GM12878 (cell line): ENCODE data around the gene SRPK2. TPM values are rescaled to one million over a fixed set of nuclear protein-coding genes. Genes with fewer than 3 reads are reported as not detected.

ENCODE experiments used
- ATAC-seq: fragments of 200-7000 bp; cut with Tn5 transposase; 3 replicates; pipeline ENCODE4 v1.9.1; 2020; ENCODE audit warnings: mild to moderate bottlenecking, moderate library complexity
- BruUV-seq: library from RNA; stranded (reverse); fragments of 400-500 nt; replicated peaks from 2 replicates; lab custom pipeline; 2021; lab: Mats Ljungman, UMichigan
- CTCF ChIA-PET: fragments of 300-600 bp; sonication (Branson Sonifier 250); formaldehyde crosslinking; extraction: SDS; loops from one replicate; lab custom pipeline; 2021; ENCODE audit warnings: inconsistent platforms; lab: Yijun Ruan, JAX
- POLR2A ChIA-PET: fragments of 350-600 bp; formaldehyde crosslinking; extraction: SDS; loops from one replicate; lab custom pipeline; 2021; ENCODE audit warnings: inconsistent platforms; lab: Charles Lee
- RAD21 ChIA-PET: fragments of 300-600 bp; sonication (Branson Sonifier 250); formaldehyde crosslinking; loops from one replicate; lab custom pipeline; 2023; ENCODE audit warnings: antibody characterized with exemption; ENCODE audit not compliant: unreplicated experiment; lab: Charles Lee
- SMC1A ChIA-PET: fragments of 300-600 bp; sonication (Branson Sonifier 250); formaldehyde crosslinking; loops from one replicate; lab custom pipeline; 2023; ENCODE audit not compliant: unreplicated experiment, uncharacterized antibody; lab: Charles Lee
- DNase-seq: peaks from one replicate; pipeline ENCODE4 v3.0.0-alpha.2; 2011; ENCODE audit warnings: low read depth, low spot score
- FAIRE-seq: peaks from 3 replicates; lab custom pipeline; 2011; peaks lifted over from hg19 to GRCh38; lab: Jason Lieb, UNC
- H2AFZ ChIP-seq: 2 replicates; pipeline ENCODE4 v1.6.0; 2011; ENCODE audit warnings: low read depth, low read length, control low read depth; ENCODE audit not compliant: control insufficient read depth
- H3K27ac ChIP-seq: 2 replicates; pipeline ENCODE4 v1.5.1; 2011; ENCODE audit warnings: control low read depth; ENCODE audit not compliant: control insufficient read depth, insufficient read depth
- H3K27me3 ChIP-seq, 2 experiments: replicated peaks in 1 of 2; 2 replicates each; pipeline versions ENCODE4 v1.6.0 to v1.6.1; 2011; ENCODE audit warnings: low read length in 1 of 2; ENCODE audit not compliant: control insufficient read depth in 2 of 2, insufficient read depth in 2 of 2
- H3K36me3 ChIP-seq, 2 experiments: 2 replicates each; pipeline ENCODE4 v1.5.1; 2011; ENCODE audit warnings: low read length in 1 of 2; ENCODE audit not compliant: control insufficient read depth in 2 of 2, insufficient read depth in 2 of 2
- H3K4me1 ChIP-seq: 2 replicates; pipeline ENCODE4 v1.6.1; 2011; ENCODE audit warnings: mild to moderate bottlenecking, low read length, moderate library complexity, mixed read lengths; ENCODE audit not compliant: control insufficient read depth, insufficient read depth
- H3K4me2 ChIP-seq: 2 replicates; pipeline ENCODE4 v1.6.0; 2011; ENCODE audit warnings: control low read depth; ENCODE audit not compliant: control insufficient read depth, insufficient read depth
- H3K4me3 ChIP-seq: fragments of 200-600 bp; sonication (generic); 2 replicates; pipeline ENCODE4 v1.5.1; 2016
- H3K79me2 ChIP-seq: 2 replicates; pipeline ENCODE4 v1.6.0; 2011; ENCODE audit warnings: low read length; ENCODE audit not compliant: control insufficient read depth, insufficient read depth
- H3K9ac ChIP-seq: 2 replicates; pipeline ENCODE4 v1.8.0; 2011; ENCODE audit warnings: low read length, control low read depth, mixed read lengths; ENCODE audit not compliant: control insufficient read depth, insufficient read depth
- H3K9me3 ChIP-seq: replicated peaks from 3 replicates; pipeline ENCODE4 v1.5.1; 2011; ENCODE audit warnings: mild to moderate bottlenecking, low read length; ENCODE audit not compliant: control insufficient read depth, insufficient read depth
- H4K20me1 ChIP-seq: 2 replicates; pipeline ENCODE4 v1.6.0; 2011; ENCODE audit not compliant: control insufficient read depth, insufficient read depth
- BACH1 ChIP-seq: fragments of 450-650 bp; IDR thresholded peaks from 2 replicates; pipeline ENCODE4 v1.6.1; 2017; ENCODE audit warnings: mild to moderate bottlenecking, borderline replicate concordance
- CUX1 ChIP-seq: IDR thresholded peaks from 2 replicates; pipeline ENCODE4 v1.6.1; 2012; ENCODE audit warnings: improper control_type of control experiment, low read depth, low read length; ENCODE audit not compliant: insufficient replicate concordance
- HDGF ChIP-seq: fragments of 450-650 bp; IDR thresholded peaks from 2 replicates; pipeline ENCODE4 v1.6.1; 2016; ENCODE audit warnings: antibody characterized with exemption
- IKZF1 ChIP-seq: fragments of 450-650 bp; conservative IDR thresholded peaks from 2 replicates; pipeline ENCODE4 v1.6.1; 2017; ENCODE audit warnings: antibody characterized with exemption, mild to moderate bottlenecking
- IKZF2 ChIP-seq, 2 experiments: fragments of 450-650 bp; IDR thresholded peaks; 2 replicates each; pipeline ENCODE4 v1.6.1; 2017; ENCODE audit warnings: mild to moderate bottlenecking in 2 of 2, moderate library complexity in 2 of 2
- IRF3 ChIP-seq: fragments of 450-650 bp; IDR thresholded peaks from 2 replicates; pipeline ENCODE4 v1.6.1; 2014; ENCODE audit warnings: mild to moderate bottlenecking
- MTA2 ChIP-seq: fragments of 450-650 bp; IDR thresholded peaks from 2 replicates; pipeline ENCODE4 v1.6.1; 2016; ENCODE audit warnings: low read depth, mild to moderate bottlenecking, moderate library complexity
- NFXL1 ChIP-seq: fragments of 450-650 bp; IDR thresholded peaks from 2 replicates; pipeline ENCODE4 v1.6.1; 2017; ENCODE audit warnings: antibody characterized with exemption, mild to moderate bottlenecking, borderline replicate concordance
- PKNOX1 ChIP-seq: fragments of 450-650 bp; IDR thresholded peaks from 2 replicates; pipeline ENCODE4 v1.6.1; 2016; ENCODE audit warnings: mild to moderate bottlenecking
- SMAD1 ChIP-seq: fragments of 450-650 bp; IDR thresholded peaks from 2 replicates; pipeline ENCODE4 v1.6.1; 2018; ENCODE audit warnings: mild to moderate bottlenecking, low read depth; ENCODE audit not compliant: partially characterized antibody
- SMC3 ChIP-seq: IDR thresholded peaks from 2 replicates; pipeline ENCODE4 v1.6.1; 2011; ENCODE audit warnings: low read length, improper control_type of control experiment, borderline replicate concordance
- SRF ChIP-seq, 2 experiments: IDR thresholded peaks; 2 replicates each; pipeline ENCODE4 v1.6.1; 2011; ENCODE audit warnings: low read depth in 2 of 2, low read length in 2 of 2, mild to moderate bottlenecking in 1 of 2, moderate library complexity in 1 of 2
- TARDBP ChIP-seq: IDR thresholded peaks from 2 replicates; pipeline ENCODE4 v1.6.1; 2016; ENCODE audit warnings: borderline replicate concordance
- WRNIP1 ChIP-seq: IDR thresholded peaks from 2 replicates; pipeline ENCODE4 v1.6.1; 2011; ENCODE audit warnings: low read depth, low read length, improper control_type of control experiment, borderline replicate concordance
- ZNF24 ChIP-seq: fragments of 450-650 bp; IDR thresholded peaks from 2 replicates; pipeline ENCODE4 v1.6.1; 2017; ENCODE audit warnings: antibody characterized with exemption, mild to moderate bottlenecking
- ZNF622 ChIP-seq: fragments of 450-650 bp; IDR thresholded peaks from 2 replicates; pipeline ENCODE4 v1.6.1; 2017; ENCODE audit warnings: mild to moderate bottlenecking, inconsistent platforms
- WGBS: methylation state at CpG from one replicate; pipeline ENCODE4 v1.1.6; 2016; ENCODE audit warnings: low lambda C conversion rate; ENCODE audit not compliant: insufficient replicate concordance, insufficient coverage; ENCODE audit errors: missing lambda C conversion rate; 5-methylcytosine and 5-hydroxymethylcytosine counted together
- in situ Hi-C: fragments of 300-500 bp; cut with MboI; formaldehyde crosslinking; loops from 9 replicates; pipeline ENCODE4 v1.14.3; 2018; ENCODE audit warnings: mixed read lengths
- intact Hi-C: fragments of 100-400 bp; cut with micrococcal nuclease; formaldehyde crosslinking; loops from one replicate; pipeline ENCODE4 v1.14.2; 2022; ENCODE audit not compliant: unreplicated experiment
- polyA plus RNA-seq, 11 experiments: library from polyadenylated mRNA; depleted of rRNA in 4 of 11; unstranded in 6 of 11; stranded (reverse) in 5 of 11; fragments of >200 nt; fragmentation: Nextera tagmentation in 4 of 11; fragmentation: Illumina TruSeq in 1 of 11; extraction: Ambion mirVana in 4 of 11; extraction: Trizol in 1 of 11; gene quantifications; 1 replicate in 1 of 11; 2 replicates in 10 of 11; pipeline versions ENCODE4 v1.2.1 to v1.2.3, GENCODE V29; 2011 to 2016; ENCODE audit warnings: inconsistent platforms in 2 of 11, missing spikeins in 2 of 11, low read depth in 1 of 11
- total RNA-seq, 4 experiments: library from RNA; depleted of rRNA in 3 of 4; stranded (reverse); fragments of >200 nt in 3 of 4; fragmentation: Illumina TruSeq in 1 of 4; extraction: Trizol in 1 of 4; gene quantifications; 2 replicates each; pipeline versions ENCODE4 v1.2.1 to v1.2.3, GENCODE V29; 2013 to 2021

The SRPK2 gene
- total and polyA plus RNA-seq, 10 of the 15 experiments (the other 5 are each of a cell fraction or from before 2014, with no cell fraction given), result 13.2 to 32.8 (median 24.5) TPM

GRCh38 chr7:105429746-105430612, 41.3 kb upstream of the SRPK2 start:
- in situ Hi-C loops (no loop called here), intact Hi-C loops (loop anchor here (2.0 to 10.0 kb wide), 3 partner anchors 277 to 505 kb away; no protein-coding TSS in a partner anchor)
- Histone ChIP-seq H3K27me3 (no peaks in the 10 kb centered on the region), H4K20me1 (no peaks in the 10 kb centered on the region), H3K9ac (no peak overlapping the region), H3K4me2 (no peak overlapping the region), H3K36me3 (no peaks in the 10 kb centered on the region), H3K9me3 (no peaks in the 10 kb centered on the region), H3K4me1 (no peaks in the 10 kb centered on the region), H3K79me2 (no peaks in the 10 kb centered on the region), H3K4me3 (no peak overlapping the region), H3K27ac (no peak overlapping the region), H2AFZ (no peak overlapping the region)
- FAIRE-seq (peak; percentile 59), DNase-seq (no peak), ATAC-seq (peak; percentile 88)
- CTCF ChIA-PET, result interaction anchor here (0.6 to 3.6 kb wide), 33 partner anchors 9 to 546 kb away, joined by 3 to 18 read pairs (median 4); partner anchors contain the start of gene RINT1
- BruUV-seq, result no TSS peak
- SMC1A ChIA-PET, result interaction anchor here (0.5 to 2.8 kb wide), 24 partner anchors 14 to 508 kb away, joined by 3 to 18 read pairs (median 3); no protein-coding TSS in a partner anchor
- RAD21 ChIA-PET, result interaction anchor here (0.6 to 1.7 kb wide), 12 partner anchors 12 to 504 kb away, joined by 3 to 9 read pairs (median 5); no protein-coding TSS in a partner anchor
- WGBS, result 47% methylated on average over 4 of the region's 4 CpGs
- POLR2A ChIA-PET, result no interaction called here
- TF ChIP-seq MTA2 (0 out of 2 replicates have a peak, but pooled peaks have one; percentile 9), PKNOX1 (peak; percentile 76; the same call in 1 of the 2 replicates), IKZF2 (IDR thresholded peaks at IDR 0.05) (0 out of 4 replicates have a peak, but pooled peaks of 1 of the 2 experiments have one; percentile 21), SMAD1 (no peak), SRF (IDR thresholded peaks at IDR 0.05; ENCODE audit: low read depth in 2 of 2, low read length in 2 of 2) (no peak), IKZF1 (0 out of 2 replicates have a peak, but pooled peaks have one; percentile 20), HDGF (no peak), TARDBP (no peak), ZNF24 (0 out of 2 replicates have a peak, but pooled peaks have one; percentile 12), NFXL1 (no peak), WRNIP1 (no peak), ZNF622 (no peak), SMC3 (peak; percentile 66), IRF3 (no peak), BACH1 (no peak), CUX1 (no peak)
